GM19324 (cell line): ENCODE results near the gene ITIH6.
"Not testable (repeated sequence)": the region's sequence is repeated elsewhere in the genome, so short reads cannot be mapped to it uniquely, and the experiment has no call there.

Experiments
- ATAC-seq: cut with Tn5 transposase; IDR thresholded peaks from one replicate; pipeline ENCODE4 v1.9.1; 2021; ENCODE audit warnings: mild to moderate bottlenecking, moderate library complexity; ENCODE audit not compliant: unreplicated experiment, low FRiP score

Gene ITIH6

DNA sequence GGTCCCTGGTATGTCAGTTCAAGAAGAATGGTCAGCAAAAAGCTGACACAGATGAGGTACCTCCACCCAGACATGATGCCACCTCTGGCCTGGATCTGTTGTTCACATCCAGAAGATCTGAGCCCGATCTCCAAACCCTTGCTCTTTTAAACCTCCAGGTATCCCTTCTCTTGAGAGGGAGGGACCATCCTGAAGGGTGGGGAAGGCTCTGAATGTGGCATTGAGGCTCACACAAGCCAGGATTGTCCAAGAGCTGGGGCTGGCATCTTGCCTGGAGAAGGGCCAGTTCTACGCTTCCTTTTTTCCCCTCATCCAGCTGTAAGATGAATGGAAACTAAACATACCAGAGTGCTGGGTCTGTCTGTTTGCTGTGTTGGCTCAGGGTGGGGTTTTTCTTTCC, at the start of gene ITIH6:
ITIH6 (minus strand) TSS at position 119 of the 400 bp plus-strand sequence; CDS start at position 74, 45 bp downstream.
- no peak for ATAC-seq

GRCh38 chrX:54847700-54848099, 49.6 kb upstream of the ITIH6 start:
- ATAC-seq, result not testable (repeated sequence)

DNA sequence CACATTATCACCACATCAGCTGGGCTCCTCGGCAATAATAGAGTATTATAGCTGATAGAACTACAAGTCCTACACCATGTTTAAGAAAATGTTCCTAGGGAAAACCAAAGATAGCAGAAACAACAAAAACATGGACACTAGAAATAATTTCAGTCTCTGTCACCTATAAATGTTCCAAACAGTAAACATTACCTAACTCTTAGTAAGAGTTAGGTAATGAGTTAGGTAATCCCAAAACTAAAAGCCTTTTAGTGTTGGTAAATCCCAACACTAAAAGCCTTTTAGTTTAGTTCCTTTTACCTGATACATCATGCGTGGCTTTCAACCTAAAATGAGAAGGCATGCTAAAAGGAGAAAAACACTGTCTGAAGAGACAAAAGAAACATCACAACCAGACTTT, 45.0 kb upstream of the ITIH6 start:
- ATAC-seq, result no peak

GRCh38 chrX:54842607-54843006, 44.6 kb upstream of the ITIH6 start:
- ATAC-seq, result no peak

GRCh38 chrX:54841184-54841874, 43.3 kb upstream of the ITIH6 start:
- ATAC-seq, result not testable (repeated sequence)

- ATAC-seq, result no peak
Measured at GRCh38 chrX:54838583-54838982, 40.5 kb upstream of the ITIH6 start.

DNA sequence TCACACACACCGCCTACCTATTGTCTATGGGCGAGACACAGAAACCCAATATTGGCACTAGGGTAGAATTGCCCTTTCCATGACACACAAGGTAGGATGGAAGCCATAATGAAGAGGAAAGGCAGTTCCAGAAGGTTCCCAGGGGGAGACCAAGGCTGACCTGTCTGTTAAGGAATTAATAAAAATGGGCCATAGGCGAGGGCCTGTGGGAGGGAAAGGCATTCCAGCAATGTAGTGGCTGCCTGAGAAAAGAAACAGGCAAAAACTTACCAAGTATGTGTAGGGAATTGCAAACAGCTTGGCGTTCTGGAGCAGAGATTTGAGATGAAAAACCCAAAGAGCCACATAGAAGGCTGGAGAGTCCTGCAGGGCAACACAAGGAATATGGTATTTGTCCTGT, 28.5 kb upstream of the ITIH6 start:
- ATAC-seq, result no peak

- ATAC-seq, result no peak
Measured at GRCh38 chrX:54825716-54826438, 27.8 kb upstream of the ITIH6 start.

DNA sequence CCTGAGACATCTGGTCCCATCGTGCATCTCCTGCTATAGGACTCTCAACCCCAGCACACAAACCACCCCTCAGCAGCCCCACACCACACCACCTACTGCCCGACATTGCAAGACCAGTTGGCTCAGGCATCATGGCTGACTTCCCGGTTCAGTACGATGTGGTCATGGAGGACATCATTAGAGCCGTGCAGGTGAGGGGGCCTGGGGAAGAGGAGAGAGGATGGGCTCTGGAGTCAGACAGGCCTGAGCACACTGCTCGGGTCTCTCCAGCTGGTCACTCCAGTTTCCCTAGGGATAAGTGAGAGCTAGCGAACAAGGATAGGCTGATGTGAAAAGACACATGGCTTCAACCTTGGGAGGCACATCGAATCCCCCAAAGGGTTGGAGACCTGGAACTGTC, 26.7 kb upstream of the ITIH6 start:
- no peak for ATAC-seq

GRCh38 chrX:54824195-54824594, 26.1 kb upstream of the ITIH6 start:
- no peak for ATAC-seq

- no peak for ATAC-seq
Measured at GRCh38 chrX:54821310-54821709, 23.3 kb upstream of the ITIH6 start.

DNA sequence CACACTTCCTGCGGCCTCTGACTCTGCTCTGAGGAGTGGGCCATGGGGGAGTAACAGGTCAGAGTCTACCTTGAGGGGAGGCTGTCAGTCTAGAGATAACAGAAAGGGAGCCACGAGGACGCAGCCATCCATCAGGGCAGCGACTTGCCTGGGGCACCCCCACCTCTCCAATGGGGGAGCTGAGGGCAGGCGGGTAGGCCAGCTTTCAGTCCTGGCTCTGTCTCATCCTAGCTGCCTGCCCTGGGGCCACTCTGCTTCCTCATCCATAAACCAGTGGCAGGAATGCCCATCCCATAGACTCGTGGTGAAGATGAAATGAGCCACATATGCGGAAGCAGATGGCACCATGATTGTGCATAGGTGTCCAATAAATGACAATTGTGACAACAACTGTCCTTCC, 22.7 kb upstream of the ITIH6 start:
- no peak for ATAC-seq

DNA sequence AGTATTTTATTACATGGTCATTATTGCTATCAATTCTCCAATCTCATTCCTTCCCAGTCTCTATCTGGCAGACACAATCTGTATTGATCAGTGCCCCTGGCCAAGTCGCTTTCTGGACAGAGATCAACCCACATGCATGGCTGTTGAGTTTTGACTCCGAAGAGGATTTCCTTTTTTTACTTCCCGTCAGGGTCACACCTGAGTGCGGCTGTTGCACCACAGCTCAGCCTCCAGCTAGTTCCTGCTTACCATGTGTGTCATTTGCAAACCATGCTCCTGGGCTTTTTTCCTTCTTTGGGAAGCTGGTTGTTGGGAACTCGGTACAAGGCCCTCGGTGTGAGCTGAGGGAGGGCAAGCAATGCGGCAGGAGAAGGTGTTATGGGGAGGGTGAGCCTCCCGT, 21.1 kb upstream of the ITIH6 start:
- ATAC-seq, result no peak

DNA sequence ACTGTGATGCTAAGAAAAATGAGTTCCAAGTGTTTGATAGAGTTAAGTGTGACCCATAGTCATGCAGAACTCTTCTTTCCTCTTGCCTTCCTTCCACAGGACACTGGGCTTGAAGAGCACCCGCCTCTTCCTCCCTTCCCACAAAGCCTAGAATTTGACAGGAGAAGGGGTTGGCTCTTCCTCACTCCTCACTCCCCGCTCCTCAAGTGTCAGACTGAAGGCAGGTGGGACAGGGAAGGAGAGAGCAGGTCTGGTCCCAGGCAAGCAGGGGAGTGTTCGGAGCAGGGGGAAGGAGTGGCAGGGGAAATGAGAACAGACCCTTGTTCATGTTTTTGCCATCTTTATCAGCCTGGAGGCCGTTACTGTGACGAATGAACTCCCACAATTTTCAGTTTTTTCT, 20.2 kb upstream of the ITIH6 start:
- no peak for ATAC-seq

GRCh38 chrX:54817220-54817820, 19.3 kb upstream of the ITIH6 start:
- no peak for ATAC-seq

GRCh38 chrX:54812306-54812705, 14.3 kb upstream of the ITIH6 start:
- ATAC-seq, result no peak

GRCh38 chrX:54811301-54811885, 13.3 kb upstream of the ITIH6 start:
- ATAC-seq, result no peak

GRCh38 chrX:54810532-54810931, 12.5 kb upstream of the ITIH6 start:
- ATAC-seq, result no peak

GRCh38 chrX:54808605-54809483, 10.8 kb upstream of the ITIH6 start:
- peak; percentile 84 for ATAC-seq

- peak; percentile 4 for ATAC-seq
Measured at GRCh38 chrX:54808109-54808604, 10.1 kb upstream of the ITIH6 start.
